ENCODE data around the gene GFOD2.

- TF ChIP-seq CTCF (IDR thresholded peaks at IDR 0.05): no peak
- no peak for TF ChIP-seq POLR2AphosphoS5 (IDR thresholded peaks at IDR 0.05; ENCODE audit: insufficient read depth in 1 of 2, low read depth in 1 of 2)
Observed at GRCh38 chr16:67762385-67762784, 43.3 kb upstream of the GFOD2 start.

Data from vagina (tissue), 2 donors.